ENCODE measurements around the gene KIFAP3. TPM values are rescaled to one million over a fixed set of nuclear protein-coding genes. Genes with fewer than 3 reads are reported as not detected.
"Not testable (repeated sequence)": the region's sequence is repeated elsewhere in the genome, so short reads cannot be mapped to it uniquely, and the experiment has no call there.

Gene KIFAP3
- total and polyA plus RNA-seq, 9 donors: 16.1 to 35.5 (median 31.4) TPM

DNA sequence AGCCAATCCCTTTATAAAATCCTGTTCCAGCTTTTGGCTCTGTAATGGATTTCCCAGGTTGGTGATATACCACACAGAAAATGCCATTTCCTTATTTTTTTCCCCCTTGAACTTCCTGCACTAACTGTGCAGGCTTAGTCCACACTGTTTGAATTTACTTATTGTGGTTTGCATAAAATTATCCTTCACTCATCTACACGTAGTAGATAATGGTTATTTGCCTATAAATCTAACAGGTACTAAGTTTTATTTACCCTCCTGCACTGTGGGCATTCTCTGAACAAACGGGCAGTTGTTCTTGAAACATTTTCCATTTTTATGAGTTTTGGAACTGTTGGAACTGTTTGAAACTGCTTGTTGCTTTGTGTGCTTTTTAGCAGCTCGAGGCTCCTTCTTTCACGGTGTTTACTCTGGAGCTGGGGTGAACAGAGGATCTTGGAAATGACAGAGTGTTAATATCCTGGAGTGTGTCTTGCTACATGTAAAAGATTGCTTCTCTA, 23.0 kb upstream of the KIFAP3 start:
- TF ChIP-seq EP300 (IDR thresholded peaks at IDR 0.05) (no peak), POLR2A (IDR thresholded peaks at IDR 0.05) (no peak)
- TF ChIP-seq, protein P1, sequence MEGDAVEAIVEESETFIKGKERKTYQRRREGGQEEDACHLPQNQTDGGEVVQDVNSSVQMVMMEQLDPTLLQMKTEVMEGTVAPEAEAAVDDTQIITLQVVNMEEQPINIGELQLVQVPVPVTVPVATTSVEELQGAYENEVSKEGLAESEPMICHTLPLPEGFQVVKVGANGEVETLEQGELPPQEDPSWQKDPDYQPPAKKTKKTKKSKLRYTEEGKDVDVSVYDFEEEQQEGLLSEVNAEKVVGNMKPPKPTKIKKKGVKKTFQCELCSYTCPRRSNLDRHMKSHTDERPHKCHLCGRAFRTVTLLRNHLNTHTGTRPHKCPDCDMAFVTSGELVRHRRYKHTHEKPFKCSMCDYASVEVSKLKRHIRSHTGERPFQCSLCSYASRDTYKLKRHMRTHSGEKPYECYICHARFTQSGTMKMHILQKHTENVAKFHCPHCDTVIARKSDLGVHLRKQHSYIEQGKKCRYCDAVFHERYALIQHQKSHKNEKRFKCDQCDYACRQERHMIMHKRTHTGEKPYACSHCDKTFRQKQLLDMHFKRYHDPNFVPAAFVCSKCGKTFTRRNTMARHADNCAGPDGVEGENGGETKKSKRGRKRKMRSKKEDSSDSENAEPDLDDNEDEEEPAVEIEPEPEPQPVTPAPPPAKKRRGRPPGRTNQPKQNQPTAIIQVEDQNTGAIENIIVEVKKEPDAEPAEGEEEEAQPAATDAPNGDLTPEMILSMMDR (IDR thresholded peaks at IDR 0.05): no peak
- DNase-seq: no peak
- Histone ChIP-seq H3K4me3 (no peak overlapping the region), H3K27me3 (no peaks in the 10 kb centered on the region), H3K9me3 (no peaks in the 10 kb centered on the region), H3K36me3 (no peaks in the 10 kb centered on the region), H3K27ac (no peak overlapping the region), H3K4me1 (ENCODE audit: insufficient read depth) (no peaks in the 10 kb centered on the region)
- intact Hi-C loops (cut with DNase I): no loop called here
- 28 to 33% (median 29%) methylated on average over 4 of the region's 4 CpGs for WGBS, 3 donors

DNA sequence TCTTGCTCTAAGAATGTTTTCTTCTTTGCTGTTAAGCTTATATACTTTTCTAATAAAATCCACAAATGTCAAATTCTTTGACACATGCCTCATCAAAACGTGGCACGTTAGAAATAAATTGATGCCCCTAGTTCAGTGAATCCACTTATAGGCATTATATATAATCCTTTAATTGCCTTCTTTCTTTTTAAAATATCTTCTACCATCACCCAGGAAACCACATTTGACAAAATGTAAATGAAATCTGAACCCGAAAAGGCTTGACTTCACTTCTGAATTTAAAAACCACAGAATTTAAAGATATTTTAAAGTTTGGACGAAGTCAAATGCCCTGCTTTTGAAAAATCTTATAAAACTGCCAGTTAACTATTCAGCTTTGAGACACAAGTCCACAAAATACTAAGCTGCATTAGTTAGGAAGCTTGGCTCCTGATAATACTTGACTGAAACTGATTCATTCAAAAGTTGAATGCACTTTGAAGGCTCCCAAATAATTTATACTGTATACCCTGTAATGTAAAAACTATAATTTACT, 22.4 kb upstream of the KIFAP3 start:
- Histone ChIP-seq H3K4me1 (ENCODE audit: insufficient read depth) (no peaks in the 10 kb centered on the region), H3K27ac (no peak overlapping the region), H3K4me3 (no peak overlapping the region), H3K36me3 (no peaks in the 10 kb centered on the region), H3K27me3 (no peaks in the 10 kb centered on the region), H3K9me3 (no peaks in the 10 kb centered on the region)
- 69 to 80% (median 72%) methylated on average over 4 of the region's 4 CpGs for WGBS, 3 donors
- intact Hi-C loops (cut with DNase I): no loop called here
- TF ChIP-seq POLR2A (IDR thresholded peaks at IDR 0.05): no peak
- TF ChIP-seq, protein P1 (IDR thresholded peaks at IDR 0.05): no peak
- no peak for TF ChIP-seq EP300 (IDR thresholded peaks at IDR 0.05)
- DNase-seq: no peak

DNA sequence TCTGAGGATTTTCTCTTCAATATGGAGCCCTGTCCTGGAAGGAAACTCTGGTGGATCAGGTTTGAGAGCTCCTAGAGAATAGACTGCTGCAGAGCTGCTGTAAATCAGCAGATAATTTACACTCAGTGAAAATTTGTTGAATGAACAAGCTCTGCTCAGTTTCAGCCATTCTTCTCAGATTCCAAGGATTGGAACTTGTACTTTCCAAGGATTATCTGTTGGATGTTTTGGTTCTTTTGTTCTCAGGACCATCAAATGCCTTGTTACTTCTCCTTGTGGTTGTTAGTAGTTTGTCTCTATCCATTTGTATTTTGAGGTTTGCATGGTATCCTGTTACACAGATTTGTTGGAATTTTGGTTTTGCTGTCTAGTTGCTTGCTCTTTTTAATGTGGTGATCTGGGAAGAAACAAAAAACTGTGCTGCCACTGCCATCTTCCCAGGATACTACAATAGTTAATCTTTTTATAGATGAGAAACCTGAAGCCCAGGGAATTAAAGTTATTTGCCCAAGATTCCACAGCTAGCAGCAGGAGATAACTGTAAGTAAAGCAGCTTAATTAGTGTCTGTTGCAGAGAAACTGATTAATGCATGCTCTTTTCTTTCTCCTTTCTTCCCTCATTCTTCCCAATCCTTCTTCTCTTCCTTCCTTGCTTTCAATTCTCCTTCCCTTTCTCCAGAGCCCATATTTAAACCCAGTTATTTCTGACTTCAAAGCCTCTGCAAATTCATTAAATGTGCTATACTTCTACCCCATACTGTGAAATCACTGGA, 21.7 kb upstream of the KIFAP3 start:
- intact Hi-C loops (cut with DNase I): no loop called here

DNA sequence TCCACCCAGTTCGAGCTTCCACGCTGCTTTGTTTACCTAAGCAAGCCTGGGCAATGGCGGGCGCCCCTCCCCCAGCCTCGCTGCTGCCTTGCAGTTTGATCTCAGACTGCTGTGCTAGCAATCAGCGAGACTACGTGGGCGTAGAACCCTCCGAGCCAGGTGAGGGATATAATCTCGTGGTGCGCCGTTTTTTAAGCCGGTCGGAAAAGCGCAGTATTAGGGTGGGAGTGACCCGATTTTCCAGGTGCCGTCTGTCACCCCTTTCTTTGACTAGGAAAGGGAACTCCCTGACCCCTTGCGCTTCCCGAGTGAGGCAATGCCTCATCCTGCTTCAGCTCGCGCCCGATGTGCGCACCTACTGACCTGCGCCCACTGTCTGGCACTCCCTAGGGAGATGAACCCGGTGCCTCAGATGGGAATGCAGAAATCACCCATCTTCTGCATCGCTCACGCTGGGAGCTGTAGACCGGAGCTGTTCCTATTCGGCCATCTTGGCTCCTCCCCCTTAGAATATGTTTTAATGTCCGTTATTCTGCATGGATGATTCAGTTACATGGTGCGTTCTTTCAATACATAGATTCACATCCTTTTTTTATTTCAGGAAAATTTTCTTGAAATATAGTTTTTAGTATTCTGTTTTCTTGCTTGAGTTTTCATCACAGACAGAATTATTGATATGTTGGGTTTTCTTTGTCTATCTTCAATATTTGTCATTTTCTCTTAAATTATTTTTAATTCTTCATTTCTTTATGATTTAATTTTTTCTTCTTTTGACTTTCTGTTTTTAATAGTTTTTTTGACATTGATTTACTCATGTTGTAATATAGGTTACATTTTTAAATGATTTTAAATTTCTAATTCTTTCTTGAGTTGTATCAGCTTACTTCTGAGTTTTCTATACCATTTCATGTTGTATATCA, 20.5 kb upstream of the KIFAP3 start:
- H3K36me3 ChIP-seq; H3K27me3 ChIP-seq; H3K4me1 ChIP-seq (ENCODE audit: insufficient read depth); H3K27ac ChIP-seq; H3K4me3 ChIP-seq; H3K9me3 ChIP-seq; DNase-seq; intact Hi-C loops (cut with DNase I): not testable (repeated sequence)
- WGBS, 3 donors: 82 to 91% (median 91%) methylated on average over 26 to 31 of the region's 31 CpGs

More for the DNA sequence above, 21.7 kb upstream of the KIFAP3 start:
- no peak for DNase-seq
- Histone ChIP-seq H3K27me3 (no peaks in the 10 kb centered on the region), H3K36me3 (no peaks in the 10 kb centered on the region), H3K9me3 (no peaks in the 10 kb centered on the region), H3K27ac (no peak overlapping the region), H3K4me1 (ENCODE audit: insufficient read depth) (no peaks in the 10 kb centered on the region), H3K4me3 (no peak overlapping the region)
- no peak for TF ChIP-seq POLR2A (IDR thresholded peaks at IDR 0.05)
- TF ChIP-seq EP300 (IDR thresholded peaks at IDR 0.05): no peak
- TF ChIP-seq, protein P1 (IDR thresholded peaks at IDR 0.05): no peak
